HL-60/S4 treated with retinoic acid at 250 ng/mL for 4 days and 3 days (cell line): ENCODE results near the gene LMAN1.

Experiments used
- in situ Hi-C: fragments of 300-500 bp; cut with MboI; formaldehyde crosslinking; loops from 2 replicates; pipeline ENCODE4 v1.7.0; 2022; ENCODE audit warnings: low sequenced_read_pairs

The LMAN1 gene

GRCh38 chr18:59358712-59359575, at the start of gene LMAN1:
Gene LMAN1, minus strand, starts transcription at chr18:59359265. Its CDS starts 21 bp downstream, at chr18:59359244.
- in situ Hi-C loops: no loop called here

- in situ Hi-C loops: no loop called here
Measured at GRCh38 chr18:59402432-59403090, 43.5 kb upstream of the LMAN1 start.

- in situ Hi-C loops: no loop called here
Measured at GRCh38 chr18:59400407-59400806, 41.3 kb upstream of the LMAN1 start.

- in situ Hi-C loops: no loop called here
Measured at GRCh38 chr18:59395226-59396175, 36.4 kb upstream of the LMAN1 start.

- in situ Hi-C loops: no loop called here
Measured at GRCh38 chr18:59393381-59393780, 34.3 kb upstream of the LMAN1 start.

GRCh38 chr18:59388817-59389216, 29.8 kb upstream of the LMAN1 start:
- in situ Hi-C loops: no loop called here

- in situ Hi-C loops: no loop called here
Measured at GRCh38 chr18:59387687-59388565, 28.9 kb upstream of the LMAN1 start.

- in situ Hi-C loops: no loop called here
Measured at GRCh38 chr18:59386909-59387686, 28.0 kb upstream of the LMAN1 start.

GRCh38 chr18:59385191-59385590, 26.1 kb upstream of the LMAN1 start:
- in situ Hi-C loops: no loop called here

GRCh38 chr18:59383851-59384250, 24.8 kb upstream of the LMAN1 start:
- in situ Hi-C loops: no loop called here

GRCh38 chr18:59382383-59382782, 23.3 kb upstream of the LMAN1 start:
- in situ Hi-C loops: no loop called here

GRCh38 chr18:59381949-59382348, 22.9 kb upstream of the LMAN1 start:
- in situ Hi-C loops: no loop called here

GRCh38 chr18:59380706-59381105, 21.6 kb upstream of the LMAN1 start:
- in situ Hi-C loops: no loop called here

GRCh38 chr18:59379772-59380522, 20.9 kb upstream of the LMAN1 start:
- in situ Hi-C loops: no loop called here

- in situ Hi-C loops: no loop called here
Measured at GRCh38 chr18:59377613-59378337, 18.7 kb upstream of the LMAN1 start.

- in situ Hi-C loops: no loop called here
Measured at GRCh38 chr18:59376351-59376935, 17.4 kb upstream of the LMAN1 start.

GRCh38 chr18:59374128-59374527, 15.1 kb upstream of the LMAN1 start:
- in situ Hi-C loops: no loop called here

GRCh38 chr18:59372975-59373374, 13.9 kb upstream of the LMAN1 start:
- in situ Hi-C loops: no loop called here
